ENCODE data around the gene ALMS1.

The ALMS1 gene

GRCh38 chr2:73408198-73408597 lies 22.6 kb downstream of the ALMS1 start:
- Histone ChIP-seq H3K4me3 (ENCODE audit: insufficient read depth in 1 of 2, low read depth in 1 of 2, low read length in 2 of 2) (no peak overlapping the region), H2BK12ac (ENCODE audit: low read length in 2 of 2) (no peak overlapping the region), H3K4ac (ENCODE audit: low read depth in 1 of 2, low read length in 2 of 2) (no peak overlapping the region), H2BK15ac (ENCODE audit: low read depth, poor library complexity, severe bottlenecking) (no peak overlapping the region), H2BK120ac (ENCODE audit: low read depth, low read length) (no peak overlapping the region), H3K27ac (ENCODE audit: low read length, poor library complexity, severe bottlenecking) (no peak overlapping the region), H2AFZ (ENCODE audit: low read depth, low read length) (no peak overlapping the region), H4K91ac (ENCODE audit: low read length) (no peak overlapping the region), H3K27me3 (ENCODE audit: control insufficient read depth in 1 of 2, insufficient read depth in 1 of 2, low read length in 2 of 2) (no peaks in the 10 kb centered on the region), H3K9me3 (ENCODE audit: control insufficient read depth, low read length) (peaks cover 11% of the 10 kb centered on the region), H4K8ac (ENCODE audit: low read length) (no peak overlapping the region), H3K23ac (ENCODE audit: low read length in 2 of 2) (no peak overlapping the region), H3K4me2 (ENCODE audit: low read length, poor library complexity, severe bottlenecking) (no peak overlapping the region), H2AK5ac (ENCODE audit: low read length, severe bottlenecking) (no peak overlapping the region), H3K14ac (ENCODE audit: low read length in 2 of 2) (no peak overlapping the region), H3K36me3 (ENCODE audit: control insufficient read depth in 1 of 2, insufficient read depth in 2 of 2, low read depth in 1 of 2, low read length in 2 of 2) (no peaks in the 10 kb centered on the region), H3K9ac (ENCODE audit: low read length) (no peak overlapping the region), H3K18ac (ENCODE audit: low read depth in 1 of 2, low read length in 2 of 2) (no peak overlapping the region), H2BK5ac (ENCODE audit: low read depth, low read length, poor library complexity, severe bottlenecking) (no peak overlapping the region), H3K4me1 (ENCODE audit: control insufficient read depth, insufficient read depth, low read depth, low read length) (peaks cover 3% of the 10 kb centered on the region), H3K79me1 (replicated peaks; ENCODE audit: low read length, poor library complexity, severe bottlenecking) (peaks cover 22% of the 10 kb centered on the region)
- no peak for DNase-seq
- WGBS = 71% methylated on average over 2 of the region's 3 CpGs

DNA sequence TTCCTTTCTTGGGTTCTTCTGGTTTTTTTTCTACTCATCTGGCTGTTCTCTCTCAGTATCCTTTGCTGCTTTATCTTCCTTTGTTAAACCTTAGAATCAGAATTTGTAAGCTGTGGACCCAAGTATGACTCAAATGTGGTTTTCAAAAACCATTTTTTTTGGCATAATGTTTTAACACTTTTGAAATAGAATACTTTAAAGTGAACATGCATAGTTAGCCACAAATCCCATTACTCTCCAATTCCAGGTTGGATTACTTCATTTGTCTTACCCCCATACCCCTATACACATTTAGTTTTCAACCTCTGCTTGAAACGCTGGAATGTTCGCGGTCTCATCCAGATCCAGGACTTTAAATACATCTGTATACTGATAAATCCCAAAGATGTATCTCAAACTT lies 29.1 kb downstream of the ALMS1 start:
- Histone ChIP-seq H2BK12ac (ENCODE audit: low read length in 2 of 2) (no peak overlapping the region), H3K27me3 (ENCODE audit: control insufficient read depth in 1 of 2, insufficient read depth in 1 of 2, low read length in 2 of 2) (no peaks in the 10 kb centered on the region), H3K4me3 (ENCODE audit: insufficient read depth in 1 of 2, low read depth in 1 of 2, low read length in 2 of 2) (no peak overlapping the region), H2BK15ac (ENCODE audit: low read depth, poor library complexity, severe bottlenecking) (no peak overlapping the region), H2BK120ac (ENCODE audit: low read depth, low read length) (no peak overlapping the region), H3K9me3 (ENCODE audit: control insufficient read depth, low read length) (no peaks in the 10 kb centered on the region), H2BK5ac (ENCODE audit: low read depth, low read length, poor library complexity, severe bottlenecking) (no peak overlapping the region), H3K14ac (ENCODE audit: low read length in 2 of 2) (no peak overlapping the region), H3K27ac (ENCODE audit: low read length, poor library complexity, severe bottlenecking) (no peak overlapping the region), H3K4me2 (ENCODE audit: low read length, poor library complexity, severe bottlenecking) (no peak overlapping the region), H2AFZ (ENCODE audit: low read depth, low read length) (no peak overlapping the region), H3K18ac (ENCODE audit: low read depth in 1 of 2, low read length in 2 of 2) (no peak overlapping the region), H3K9ac (ENCODE audit: low read length) (no peak overlapping the region), H4K91ac (ENCODE audit: low read length) (no peak overlapping the region), H3K23ac (ENCODE audit: low read length in 2 of 2) (no peak overlapping the region), H3K4ac (ENCODE audit: low read depth in 1 of 2, low read length in 2 of 2) (no peak overlapping the region), H4K8ac (ENCODE audit: low read length) (no peak overlapping the region), H3K4me1 (ENCODE audit: control insufficient read depth, insufficient read depth, low read depth, low read length) (no peaks in the 10 kb centered on the region), H3K36me3 (ENCODE audit: control insufficient read depth in 1 of 2, insufficient read depth in 2 of 2, low read depth in 1 of 2, low read length in 2 of 2) (no peaks in the 10 kb centered on the region), H2AK5ac (ENCODE audit: low read length, severe bottlenecking) (no peak overlapping the region), H3K79me1 (replicated peaks; ENCODE audit: low read length, poor library complexity, severe bottlenecking) (peaks cover 13% of the 10 kb centered on the region)
- 100% methylated on average over 3 of the region's 3 CpGs for WGBS
- DNase-seq = no peak

DNA sequence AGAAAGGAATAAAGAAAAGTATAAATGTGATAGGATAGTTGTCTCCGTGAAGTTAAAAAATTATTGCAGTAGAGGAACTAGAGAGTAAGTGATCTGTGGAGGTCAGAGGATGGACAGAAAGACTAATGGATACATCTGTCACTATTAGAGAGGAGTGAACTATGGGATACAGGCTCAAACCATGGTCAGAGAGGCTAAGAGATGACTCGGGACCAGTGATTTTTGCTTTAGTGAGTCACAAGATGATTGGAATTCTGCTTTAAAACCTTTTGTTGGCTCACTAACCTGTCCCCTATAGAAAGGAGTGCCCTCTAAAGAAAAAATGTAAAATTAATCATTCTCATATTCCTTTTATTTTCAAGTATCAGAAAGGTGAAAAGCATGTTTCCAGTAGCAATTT lies 30.3 kb downstream of the ALMS1 start:
- no peak overlapping the region for H3K4me3 ChIP-seq (ENCODE audit: insufficient read depth in 1 of 2, low read depth in 1 of 2, low read length in 2 of 2)
- no peak overlapping the region for H3K27ac ChIP-seq (ENCODE audit: low read length, poor library complexity, severe bottlenecking)
- H3K9me3 ChIP-seq (ENCODE audit: control insufficient read depth, low read length) = no peaks in the 10 kb centered on the region
- no peak overlapping the region for H3K18ac ChIP-seq (ENCODE audit: low read depth in 1 of 2, low read length in 2 of 2)
- no peak overlapping the region for H3K23ac ChIP-seq (ENCODE audit: low read length in 2 of 2)
- no peak overlapping the region for H3K9ac ChIP-seq (ENCODE audit: low read length)
- no peak for DNase-seq
- H3K79me1 ChIP-seq (replicated peaks; ENCODE audit: low read length, poor library complexity, severe bottlenecking) = peaks cover 10% of the 10 kb centered on the region
- no peak overlapping the region for H3K14ac ChIP-seq (ENCODE audit: low read length in 2 of 2)
- H2AFZ ChIP-seq (ENCODE audit: low read depth, low read length) = no peak overlapping the region
- no peak overlapping the region for H4K8ac ChIP-seq (ENCODE audit: low read length)
- WGBS = 88% methylated on average over 2 of the region's 2 CpGs
- H2BK12ac ChIP-seq (ENCODE audit: low read length in 2 of 2) = no peak overlapping the region
- peaks cover 0 to 3% of the 10 kb centered on the region in 2 experiments for H3K36me3 ChIP-seq (ENCODE audit: control insufficient read depth in 1 of 2, insufficient read depth in 2 of 2, low read depth in 1 of 2, low read length in 2 of 2)
- H3K4ac ChIP-seq (ENCODE audit: low read depth in 1 of 2, low read length in 2 of 2) = no peak overlapping the region
- H3K4me2 ChIP-seq (ENCODE audit: low read length, poor library complexity, severe bottlenecking) = no peak overlapping the region
- no peak overlapping the region for H4K91ac ChIP-seq (ENCODE audit: low read length)
- H2BK5ac ChIP-seq (ENCODE audit: low read depth, low read length, poor library complexity, severe bottlenecking) = no peak overlapping the region
- no peaks in the 10 kb centered on the region for H3K27me3 ChIP-seq (ENCODE audit: control insufficient read depth in 1 of 2, insufficient read depth in 1 of 2, low read length in 2 of 2)
- no peak overlapping the region for H2AK5ac ChIP-seq (ENCODE audit: low read length, severe bottlenecking)
- no peak overlapping the region for H2BK15ac ChIP-seq (ENCODE audit: low read depth, poor library complexity, severe bottlenecking)
- H3K4me1 ChIP-seq (ENCODE audit: control insufficient read depth, insufficient read depth, low read depth, low read length) = no peaks in the 10 kb centered on the region
- H2BK120ac ChIP-seq (ENCODE audit: low read depth, low read length) = no peak overlapping the region

DNA sequence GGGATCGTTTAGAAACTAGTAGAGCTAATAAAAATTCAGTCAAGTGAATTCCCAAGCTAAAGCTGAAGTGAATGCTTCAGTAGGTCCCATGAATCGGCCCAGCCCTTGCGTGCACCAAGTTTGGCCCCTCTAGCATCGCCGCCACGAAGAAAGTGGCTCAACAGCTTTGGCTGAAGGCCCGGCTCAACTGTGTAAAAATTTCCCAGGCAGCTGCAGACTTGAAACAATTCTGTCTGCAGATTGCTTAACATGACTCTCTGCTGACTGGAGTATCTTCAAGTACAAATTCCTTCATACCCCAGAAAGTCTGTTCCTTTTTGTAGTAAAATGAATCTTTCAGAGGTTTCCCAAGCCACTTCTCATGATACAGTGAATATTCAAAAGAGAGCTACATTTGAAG lies 32.7 kb downstream of the ALMS1 start:
- Histone ChIP-seq H3K4ac (ENCODE audit: low read depth in 1 of 2, low read length in 2 of 2) (no peak overlapping the region), H3K9me3 (ENCODE audit: control insufficient read depth, low read length) (no peaks in the 10 kb centered on the region), H2AFZ (ENCODE audit: low read depth, low read length) (no peak overlapping the region), H2BK12ac (ENCODE audit: low read length in 2 of 2) (no peak overlapping the region), H3K4me2 (ENCODE audit: low read length, poor library complexity, severe bottlenecking) (no peak overlapping the region), H4K8ac (ENCODE audit: low read length) (no peak overlapping the region), H3K27me3 (ENCODE audit: control insufficient read depth in 1 of 2, insufficient read depth in 1 of 2, low read length in 2 of 2) (no peaks in the 10 kb centered on the region), H3K18ac (ENCODE audit: low read depth in 1 of 2, low read length in 2 of 2) (no peak overlapping the region), H3K4me3 (ENCODE audit: insufficient read depth in 1 of 2, low read depth in 1 of 2, low read length in 2 of 2) (no peak overlapping the region), H3K14ac (ENCODE audit: low read length in 2 of 2) (no peak overlapping the region), H3K79me1 (replicated peaks; ENCODE audit: low read length, poor library complexity, severe bottlenecking) (peaks cover 1% of the 10 kb centered on the region), H2BK120ac (ENCODE audit: low read depth, low read length) (no peak overlapping the region), H3K23ac (ENCODE audit: low read length in 2 of 2) (no peak overlapping the region), H3K27ac (ENCODE audit: low read length, poor library complexity, severe bottlenecking) (no peak overlapping the region), H4K91ac (ENCODE audit: low read length) (no peak overlapping the region), H3K9ac (ENCODE audit: low read length) (peak overlapping the region; percentile 27), H2BK5ac (ENCODE audit: low read depth, low read length, poor library complexity, severe bottlenecking) (no peak overlapping the region), H2AK5ac (ENCODE audit: low read length, severe bottlenecking) (no peak overlapping the region), H3K4me1 (ENCODE audit: control insufficient read depth, insufficient read depth, low read depth, low read length) (no peaks in the 10 kb centered on the region), H3K36me3 (ENCODE audit: control insufficient read depth in 1 of 2, insufficient read depth in 2 of 2, low read depth in 1 of 2, low read length in 2 of 2) (peaks cover 0 to 4% of the 10 kb centered on the region in 2 experiments), H2BK15ac (ENCODE audit: low read depth, poor library complexity, severe bottlenecking) (no peak overlapping the region)
- WGBS = 91% methylated on average over 7 of the region's 7 CpGs
- peak; percentile 39 for DNase-seq
